GM19324 (cell line): ENCODE data around the gene FBXL5.

Source experiments
- ATAC-seq: cut with Tn5 transposase; IDR thresholded peaks from one replicate; pipeline ENCODE4 v1.9.1; 2021; ENCODE audit warnings: mild to moderate bottlenecking, moderate library complexity; ENCODE audit not compliant: unreplicated experiment, low FRiP score

FBXL5 gene

DNA sequence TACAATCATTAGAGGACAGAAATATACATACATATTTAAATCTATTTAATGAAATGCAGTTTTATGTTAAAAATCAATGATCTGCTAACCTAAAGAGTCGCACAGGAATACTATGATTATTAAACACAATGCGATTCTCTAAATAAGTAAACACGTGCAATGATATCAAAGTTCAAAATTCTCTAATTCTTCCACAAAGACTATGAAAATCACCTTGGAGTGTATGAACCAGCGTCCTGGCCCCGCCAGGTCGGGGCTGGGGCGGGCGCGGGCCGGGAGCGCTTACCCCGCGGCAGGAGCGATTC lies 25.9 kb upstream of the FBXL5 start:
- ATAC-seq: no peak

DNA sequence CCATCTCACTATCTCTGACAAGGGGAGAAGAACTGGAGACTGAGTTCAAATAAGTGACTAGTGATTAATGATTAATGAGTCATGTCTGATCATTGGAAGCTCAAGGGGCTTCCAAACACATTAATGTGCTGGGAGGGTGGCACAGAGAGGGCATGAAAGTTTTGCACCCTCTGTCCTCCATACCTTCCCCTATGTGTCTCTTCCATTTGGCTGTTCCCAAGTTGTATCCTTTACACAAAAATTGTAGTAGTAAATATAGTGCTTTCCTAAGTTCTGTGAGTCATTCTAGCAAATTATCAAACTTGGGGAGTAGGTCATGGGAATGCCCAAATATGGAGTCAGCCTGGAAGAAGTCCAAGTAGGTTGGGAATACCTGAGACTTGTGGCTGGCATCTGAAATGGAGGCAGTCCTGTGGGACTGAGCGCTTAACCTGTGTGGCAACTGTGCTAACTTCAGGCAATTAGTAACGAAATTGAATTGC lies 22.4 kb upstream of the FBXL5 start:
- ATAC-seq: no peak

DNA sequence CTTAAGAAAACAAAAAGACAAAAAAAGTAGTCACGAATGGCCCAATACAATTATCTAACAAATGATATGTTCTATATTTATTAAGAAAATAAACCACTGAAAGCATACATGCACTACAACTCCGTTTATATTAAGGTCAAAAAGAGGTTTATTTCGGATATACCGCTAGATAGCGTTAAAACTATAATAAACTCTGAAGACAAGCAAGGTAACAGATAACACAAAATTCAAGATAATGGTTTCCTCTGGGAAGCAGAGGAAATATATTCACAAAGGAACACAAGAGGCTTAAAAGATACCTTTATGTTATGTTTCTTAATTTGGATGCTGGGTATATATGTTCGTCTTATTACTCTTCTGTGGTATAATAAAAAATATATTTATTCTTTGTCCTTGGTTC lies 21.7 kb upstream of the FBXL5 start:
- no peak for ATAC-seq

DNA sequence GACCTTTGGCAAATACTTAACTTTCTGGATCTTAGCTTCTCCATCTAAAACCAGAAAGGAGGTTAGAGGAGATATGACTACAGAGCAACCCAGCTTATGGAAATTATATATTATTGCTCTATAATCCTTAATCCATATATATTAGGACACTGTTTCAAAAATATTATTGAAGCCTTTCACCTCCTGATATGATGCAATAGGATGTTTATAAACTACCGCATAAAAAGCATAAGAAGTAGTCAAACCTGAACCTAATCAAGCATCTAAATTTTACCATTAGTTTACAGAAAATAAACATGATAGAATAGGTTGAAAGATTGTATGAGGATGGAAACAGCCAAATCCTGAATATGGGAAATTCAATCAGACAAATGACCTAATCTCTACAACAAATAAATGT lies 20.9 kb upstream of the FBXL5 start:
- no peak for ATAC-seq

DNA sequence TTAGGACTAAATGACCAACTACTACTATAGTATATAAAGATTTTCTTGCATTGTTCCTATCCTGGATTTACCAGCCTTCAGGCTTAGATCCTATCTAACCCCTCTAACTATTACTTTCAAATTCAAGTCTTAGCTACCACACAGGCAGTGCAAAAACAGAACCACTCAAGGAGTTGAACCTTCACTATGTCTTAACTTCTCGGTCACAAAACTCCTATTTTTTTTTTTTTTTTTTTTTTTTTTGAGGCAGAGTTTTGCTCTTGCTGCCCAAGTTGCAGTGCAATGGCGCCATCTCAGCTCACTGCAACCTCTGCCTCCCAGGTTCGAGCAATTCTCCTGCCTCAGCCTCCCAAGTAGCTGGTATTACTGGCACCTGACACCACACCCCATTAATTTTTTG lies 20.2 kb upstream of the FBXL5 start:
- ATAC-seq: no peak

DNA sequence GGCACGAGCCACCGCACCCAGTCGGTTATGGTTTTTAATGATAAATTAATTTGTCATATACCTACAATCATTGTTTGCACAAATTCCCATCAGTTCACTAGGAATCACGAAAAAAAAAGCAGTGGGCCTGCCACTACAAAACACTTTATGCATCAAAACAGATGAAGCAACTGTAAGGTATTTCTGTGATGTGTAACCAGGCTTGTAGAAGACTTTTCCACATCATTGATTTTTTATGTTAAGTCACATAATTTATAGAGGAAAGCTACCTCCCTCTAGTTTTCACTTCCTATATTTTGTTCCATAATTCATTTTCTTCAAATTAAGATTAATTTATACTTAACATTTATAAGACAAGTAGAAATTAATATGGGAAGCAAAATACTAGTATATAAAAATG lies 19.8 kb upstream of the FBXL5 start:
- no peak for ATAC-seq

DNA sequence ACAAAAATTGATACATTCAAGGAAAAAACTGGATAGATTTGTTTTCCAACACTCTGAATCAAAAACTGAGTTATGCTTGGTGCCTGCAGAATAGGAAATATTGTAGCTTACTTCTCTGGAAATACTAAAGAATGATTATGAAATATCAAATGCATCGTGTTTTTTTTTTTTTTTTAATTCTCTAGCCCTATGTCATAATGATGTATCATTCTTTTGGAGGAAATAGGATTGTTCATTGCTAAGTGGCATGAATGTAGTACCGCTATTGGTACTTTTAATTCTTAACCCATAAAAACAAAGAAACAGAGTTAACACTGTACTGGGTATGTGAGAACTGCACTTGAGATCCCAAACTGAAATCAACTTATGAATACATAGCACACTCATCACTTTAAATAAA lies 18.9 kb upstream of the FBXL5 start:
- no peak for ATAC-seq

DNA sequence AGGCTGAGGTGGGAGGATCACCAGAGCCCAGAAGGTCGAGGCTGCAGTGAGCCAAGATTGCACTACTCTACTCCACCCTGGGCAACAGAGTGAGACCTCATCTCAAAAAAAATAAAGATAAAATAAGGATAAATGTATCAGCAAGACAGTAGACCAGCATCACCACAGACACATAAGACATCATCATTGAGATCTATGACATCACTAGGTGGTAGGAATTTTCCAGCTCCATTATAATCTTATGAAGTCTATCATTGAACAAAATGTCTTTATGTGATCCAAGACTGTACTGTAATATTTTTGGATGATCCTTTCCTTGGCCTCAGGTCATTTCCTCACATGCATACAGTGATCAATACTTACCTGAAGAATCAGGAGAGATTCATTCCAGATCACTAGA lies 18.2 kb upstream of the FBXL5 start:
- no peak for ATAC-seq

DNA sequence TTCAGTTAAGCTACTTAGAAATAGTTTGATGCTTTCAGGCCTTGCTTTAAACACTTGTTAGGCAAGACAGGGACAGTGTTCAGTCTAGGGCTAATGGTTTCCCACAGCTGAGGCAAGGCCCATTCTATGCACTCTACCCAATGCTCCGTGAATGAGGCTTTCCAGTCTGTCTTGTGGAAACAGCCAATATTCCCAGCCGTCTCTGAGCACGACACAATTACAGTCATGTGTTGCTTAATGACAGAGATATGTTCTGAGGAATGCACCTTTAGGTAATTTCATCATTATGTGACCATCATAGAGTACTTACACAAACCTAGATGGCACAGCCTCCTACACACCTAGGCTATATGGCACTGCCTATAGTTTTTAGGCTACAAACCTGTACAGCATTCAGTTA lies 16.9 kb upstream of the FBXL5 start:
- ATAC-seq: no peak

DNA sequence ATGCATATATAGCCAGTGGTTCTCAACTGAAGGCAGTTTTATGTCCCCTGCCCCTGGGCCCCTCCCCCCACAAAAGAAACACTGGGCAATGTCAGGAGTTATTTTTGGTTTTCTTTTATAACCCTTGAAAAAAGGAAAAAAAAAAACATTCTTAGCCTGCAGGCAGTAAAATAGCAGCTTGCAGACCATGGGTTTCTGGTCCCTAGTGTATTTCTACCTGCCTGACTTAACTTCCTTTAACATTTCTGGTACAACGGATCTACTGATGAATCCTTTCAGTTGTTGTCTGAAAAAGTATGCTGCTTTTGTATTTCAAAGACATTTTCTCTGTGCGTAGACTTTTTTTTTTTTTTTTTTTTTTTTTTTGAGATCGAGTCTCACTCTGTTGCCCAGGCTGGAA lies 15.4 kb upstream of the FBXL5 start:
- ATAC-seq: no peak

DNA sequence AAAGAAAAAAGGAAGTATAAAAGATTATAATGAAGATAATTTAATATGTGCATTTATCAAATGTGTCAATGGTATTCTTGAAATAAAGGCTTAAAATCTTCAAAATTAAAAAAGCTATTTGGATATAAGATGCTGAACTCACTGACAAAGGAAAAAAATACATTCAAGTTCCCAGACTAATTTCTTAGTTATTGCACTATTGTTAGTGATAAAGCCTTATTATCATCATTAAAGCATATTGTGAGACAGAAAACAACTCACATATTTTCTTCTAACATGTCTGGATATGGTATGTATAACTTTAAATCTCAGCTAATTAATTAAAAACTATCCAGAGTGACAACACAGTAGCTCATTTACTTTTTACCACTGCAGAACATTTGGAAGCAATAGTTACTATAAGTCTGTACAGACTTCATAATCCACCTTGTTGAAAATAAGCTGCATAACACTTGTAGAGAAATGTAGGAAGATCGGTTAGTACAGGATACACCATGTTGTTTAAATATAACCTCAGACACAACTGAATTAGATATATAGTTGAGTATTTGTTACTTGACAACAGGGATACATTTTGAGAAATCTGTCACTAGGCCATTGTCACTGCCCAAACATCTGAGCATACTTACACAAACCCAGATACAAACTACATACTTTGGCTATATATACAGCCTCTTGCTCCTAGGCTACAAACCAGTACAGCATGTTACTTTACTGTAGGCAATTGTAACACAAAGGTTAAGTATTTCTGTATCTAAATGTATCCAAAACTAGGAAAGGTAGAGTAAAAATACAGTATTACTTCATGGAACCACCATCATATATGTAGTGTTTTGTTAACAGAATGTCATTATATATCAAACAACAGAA lies 13.6 kb upstream of the FBXL5 start:
- ATAC-seq: no peak

DNA sequence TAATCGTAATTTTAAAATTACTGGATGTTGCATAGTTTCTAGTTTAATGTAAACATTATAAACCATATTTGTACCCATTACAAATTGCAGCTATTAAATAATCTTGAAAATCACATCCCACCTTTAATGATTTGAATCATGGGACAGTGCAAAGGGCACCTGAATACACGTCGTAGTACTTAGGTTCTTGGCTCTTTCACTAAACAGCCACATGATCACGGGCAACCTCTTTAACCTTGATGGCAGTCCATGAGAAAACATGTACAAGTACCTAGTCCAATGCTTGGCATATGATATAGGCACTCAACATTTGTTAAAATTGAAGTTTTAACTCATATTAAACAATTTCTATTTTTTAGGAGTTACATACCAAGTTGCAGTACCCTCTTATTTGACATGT lies 11.8 kb upstream of the FBXL5 start:
- no peak for ATAC-seq

DNA sequence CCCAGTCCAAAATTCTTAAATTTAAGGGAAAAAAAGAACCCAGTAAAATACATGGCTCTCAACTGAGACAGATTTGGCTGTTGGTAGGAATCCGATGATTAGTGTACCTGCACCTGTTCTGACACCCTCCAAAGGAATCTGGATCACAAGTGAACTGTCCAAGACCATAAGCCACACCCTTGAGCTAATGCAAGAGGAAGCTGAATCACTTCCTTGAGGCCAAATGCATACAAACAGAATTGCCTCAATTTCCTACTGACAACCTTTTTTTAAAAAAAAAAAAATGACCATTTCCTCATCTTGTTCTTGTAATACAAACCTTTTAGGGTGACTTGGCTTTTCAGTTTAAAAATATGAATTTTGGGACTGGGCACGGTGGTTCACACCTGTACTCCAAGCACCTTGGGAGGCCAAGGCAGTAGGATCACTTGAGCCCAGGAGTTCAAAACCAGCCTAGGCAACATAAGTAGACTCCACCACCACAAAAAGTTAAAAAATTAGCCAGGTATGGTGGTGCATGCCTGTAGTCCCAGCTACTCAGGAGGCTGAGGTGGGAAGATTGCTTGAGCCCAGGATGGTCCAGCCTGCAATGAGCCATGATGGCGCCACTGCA lies 10.7 kb upstream of the FBXL5 start:
- no peak for ATAC-seq

DNA sequence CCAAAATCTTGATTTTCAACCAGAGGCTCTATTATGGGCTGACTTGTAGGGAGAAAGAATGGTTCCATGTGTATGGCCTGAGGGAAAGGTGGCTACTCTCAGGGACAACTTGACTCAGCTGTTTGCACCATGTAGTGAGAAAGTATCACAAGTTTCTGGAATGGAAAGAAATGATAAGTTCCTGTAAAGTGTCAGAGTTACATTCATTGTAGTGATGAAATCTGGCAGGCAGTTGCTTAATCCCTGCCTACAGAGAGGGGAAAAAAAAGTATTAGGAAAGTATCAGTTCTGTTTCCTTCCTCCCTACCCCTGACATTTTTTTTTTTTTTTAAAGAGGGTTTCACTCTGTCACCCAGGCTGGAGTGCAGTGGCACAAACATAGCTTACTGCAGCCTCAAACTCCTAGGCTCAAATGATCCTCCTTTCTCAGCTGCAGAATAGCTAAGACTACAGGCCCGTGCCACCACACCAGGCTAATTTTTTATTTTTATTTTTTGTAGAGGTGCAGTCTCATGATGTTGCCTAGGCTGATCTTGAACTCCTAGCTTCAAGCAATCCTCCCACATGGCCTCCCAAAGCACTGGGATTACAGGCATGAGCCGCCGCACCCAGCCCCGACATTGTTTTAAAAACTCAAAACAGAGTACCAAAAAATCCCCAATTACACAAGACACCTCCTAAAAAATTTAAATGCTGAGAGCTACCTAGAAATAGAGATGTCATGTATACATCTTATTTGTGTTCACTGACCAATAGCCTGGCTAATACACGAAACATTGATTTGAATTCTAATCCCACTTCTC lies 4.8 kb upstream of the FBXL5 start:
- no peak for ATAC-seq

DNA sequence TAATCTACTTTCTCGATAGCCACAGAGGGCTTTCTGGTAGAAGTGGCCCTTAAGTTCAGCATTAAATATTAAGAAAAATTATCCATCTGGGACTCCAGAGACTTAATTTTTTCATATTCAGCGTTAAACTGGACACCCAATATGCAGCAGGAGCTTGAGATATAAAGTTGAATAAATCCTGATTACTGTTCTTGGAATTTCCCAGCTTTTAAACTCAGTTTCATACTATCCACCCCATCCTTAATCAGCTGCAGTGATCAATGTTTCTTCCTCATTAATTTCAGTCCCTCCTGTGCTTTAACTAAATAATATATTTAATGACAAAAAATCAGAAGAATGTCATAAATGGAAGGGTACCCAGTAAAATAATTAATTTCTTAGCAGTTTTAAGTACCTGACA lies 3.6 kb upstream of the FBXL5 start:
- no peak for ATAC-seq

DNA sequence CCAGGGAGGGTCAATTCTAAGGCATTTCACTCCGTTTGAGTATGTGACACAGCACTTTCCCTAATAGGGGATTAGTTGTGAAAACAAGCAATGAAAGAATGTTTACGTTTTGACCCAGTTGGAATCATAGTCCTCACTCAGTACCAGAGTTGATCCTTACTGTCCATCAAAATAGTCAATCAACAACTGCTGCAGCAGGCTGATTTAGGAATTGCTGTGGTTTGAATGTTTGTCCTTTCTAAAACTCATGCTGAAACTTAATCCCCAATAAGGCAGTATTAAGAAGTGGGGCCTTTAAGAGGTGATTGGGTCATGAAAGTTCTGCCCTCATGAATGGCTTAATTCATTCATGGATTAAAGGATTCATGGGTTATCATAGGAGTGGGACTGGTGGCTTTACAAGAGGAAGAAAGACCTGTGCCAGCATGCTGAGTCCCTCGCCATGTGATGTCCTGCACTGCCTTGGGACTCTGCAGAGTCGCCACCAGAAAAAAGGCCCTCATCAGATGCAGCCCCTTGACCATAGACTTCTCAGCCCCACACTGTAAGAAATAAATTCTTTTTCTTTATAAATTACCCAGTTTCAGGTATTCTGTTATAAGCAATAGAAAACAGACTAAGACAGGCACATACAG lies 3.1 kb upstream of the FBXL5 start:
- ATAC-seq: no peak

DNA sequence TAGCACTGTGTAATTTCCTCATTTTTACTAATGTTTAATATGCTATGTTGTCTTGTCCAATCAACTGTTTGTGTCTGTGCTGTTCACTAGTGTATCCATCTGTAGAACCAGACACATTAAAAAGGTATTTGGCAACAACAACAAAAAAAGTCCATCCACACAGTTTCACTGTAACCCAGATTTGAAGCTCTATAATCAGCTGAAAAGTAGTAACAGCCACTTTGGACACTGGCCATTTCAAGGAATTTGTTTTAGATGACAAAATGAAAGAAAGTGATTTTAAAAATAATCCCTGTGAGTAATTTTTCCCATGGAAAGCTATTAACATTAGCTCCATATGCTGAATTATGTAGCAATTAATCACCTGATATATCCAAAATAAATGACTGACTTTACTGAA lies 2.2 kb upstream of the FBXL5 start:
- no peak for ATAC-seq

DNA sequence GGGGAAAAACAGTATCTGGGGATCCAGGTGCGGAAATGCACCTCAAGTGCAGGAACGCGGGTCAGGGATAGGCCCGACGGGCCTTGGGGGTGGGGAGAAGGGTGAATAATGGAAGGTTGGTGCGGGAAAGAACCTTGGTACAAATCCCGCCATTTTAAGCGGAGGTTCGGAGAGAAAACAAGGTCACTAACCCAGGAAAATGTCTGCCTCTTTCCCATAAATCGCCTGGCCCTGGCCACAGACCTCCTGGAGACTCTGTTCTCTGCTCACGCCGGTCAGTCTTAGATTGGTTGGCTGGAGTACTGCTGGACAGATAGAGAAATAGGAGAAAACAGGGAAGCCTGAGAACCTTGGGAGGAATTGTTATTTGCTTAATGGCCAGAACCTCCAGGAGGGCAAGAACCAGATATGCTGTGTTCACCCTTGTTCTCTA lies 897 bp upstream of the FBXL5 start:
- ATAC-seq: no peak

DNA sequence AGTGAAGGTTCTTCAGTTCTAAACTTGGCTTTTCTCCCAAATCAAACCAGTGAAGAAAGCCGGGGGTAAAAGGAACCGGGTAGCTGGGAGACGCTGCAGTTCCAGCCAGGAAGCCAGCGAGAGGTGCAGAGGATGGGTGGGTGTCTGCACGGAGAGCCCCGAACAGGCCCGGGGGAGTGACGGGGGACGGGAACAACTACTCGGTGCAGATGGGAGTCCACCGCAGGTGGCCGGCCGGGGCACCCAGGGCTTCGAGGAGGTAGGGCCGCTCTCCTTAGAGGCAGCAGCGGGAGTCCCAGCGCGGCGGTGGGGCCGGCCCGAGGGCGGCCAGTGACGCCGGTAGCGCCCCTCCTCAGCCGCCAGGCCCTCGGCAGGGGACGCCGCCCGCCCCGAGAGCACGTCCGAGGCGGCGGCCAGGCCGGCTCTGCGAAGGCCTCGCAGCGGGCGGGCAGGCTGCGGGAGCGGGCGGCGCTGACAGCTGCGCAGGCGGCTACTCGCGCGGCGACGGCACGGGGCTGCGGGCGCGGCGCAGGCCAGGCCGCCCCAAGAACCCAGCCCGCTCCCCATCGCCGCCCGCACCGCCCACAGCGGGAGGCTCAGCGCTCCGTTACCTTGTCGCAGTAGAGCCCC lies 449 bp downstream of the FBXL5 start:
- peak; percentile 59 for ATAC-seq

DNA sequence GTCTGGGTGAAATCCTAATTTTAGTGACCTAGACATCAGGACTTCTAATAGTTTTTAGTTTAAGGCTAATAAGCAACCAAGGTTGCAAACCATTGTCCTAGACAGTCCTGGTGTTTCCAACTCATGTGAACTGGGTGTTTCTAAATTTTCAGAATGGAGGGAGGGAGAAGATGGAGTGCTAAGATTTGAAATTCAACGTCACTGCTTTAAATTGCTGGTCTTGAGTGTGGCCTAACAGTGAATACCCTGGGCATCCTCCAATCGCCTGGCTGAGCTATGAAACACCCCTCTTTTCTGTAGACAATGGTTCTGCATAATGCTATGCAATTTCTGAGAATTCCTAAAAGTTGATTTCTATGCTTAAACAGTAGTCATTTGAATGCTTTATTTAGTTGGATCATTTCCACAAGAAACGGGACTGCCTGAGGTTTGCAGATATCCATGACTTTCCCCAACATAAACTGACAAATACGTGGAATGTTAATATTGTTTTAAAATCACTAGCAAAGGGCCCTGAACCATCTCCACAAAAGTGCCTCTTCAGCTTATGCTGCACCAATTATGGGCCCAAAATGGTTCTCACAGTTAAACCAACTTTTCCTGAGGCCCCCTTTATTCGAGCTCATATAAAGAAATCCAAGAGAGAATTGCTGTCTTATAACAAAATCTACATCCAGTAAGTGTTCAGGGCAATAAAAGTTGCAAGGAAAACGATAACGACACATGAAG lies 1.1 kb downstream of the FBXL5 start:
- ATAC-seq: no peak
